HG02981 (cell line): ENCODE measurements around the gene ID3.

Source experiments
- ATAC-seq: cut with Tn5 transposase; IDR thresholded peaks from one replicate; pipeline ENCODE4 v1.9.1; 2021; ENCODE audit warnings: mild to moderate bottlenecking, moderate library complexity; ENCODE audit not compliant: unreplicated experiment

The ID3 gene

GRCh38 chr1:23528250-23528978, 30.9 kb downstream of the ID3 start:
- peak; percentile 32 for ATAC-seq

GRCh38 chr1:23527900-23528249, 31.4 kb downstream of the ID3 start:
- no peak for ATAC-seq

GRCh38 chr1:23527366-23527765, 31.9 kb downstream of the ID3 start:
- ATAC-seq, result no peak

GRCh38 chr1:23526329-23527041, 32.8 kb downstream of the ID3 start:
- ATAC-seq, result no peak

DNA sequence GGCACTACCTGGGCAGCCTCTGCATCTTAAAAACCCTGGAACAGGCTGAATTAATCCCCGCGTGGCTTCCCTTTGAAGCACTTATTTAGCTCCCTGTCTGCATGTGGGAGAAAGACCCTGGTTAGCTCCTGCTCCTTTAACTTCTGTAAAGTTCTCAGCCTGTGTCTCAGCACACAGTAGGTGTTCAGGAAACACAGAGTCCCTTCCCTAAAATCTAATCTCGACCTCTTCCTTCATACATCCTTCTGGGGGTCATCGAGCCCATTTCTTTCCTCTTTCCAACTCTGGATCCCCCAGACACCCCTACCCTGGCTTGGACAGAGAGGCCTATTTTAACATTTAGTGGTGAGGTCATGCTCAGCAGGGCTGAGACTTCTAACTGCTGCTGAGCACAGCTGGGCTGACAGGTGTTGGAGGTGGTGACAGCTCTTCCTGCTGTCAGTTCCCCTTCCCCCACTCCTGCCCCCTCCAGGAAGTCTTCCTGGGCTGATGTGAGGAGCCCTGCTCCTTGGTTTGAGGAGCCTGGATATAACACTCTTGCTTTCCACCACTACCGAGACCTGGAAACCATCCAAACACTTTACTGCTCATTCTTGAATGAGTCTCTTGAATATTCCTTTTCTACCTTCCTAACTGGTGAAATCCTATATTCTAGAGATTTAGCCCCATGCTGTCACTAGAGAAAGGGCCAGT, 33.6 kb downstream of the ID3 start:
- ATAC-seq, result peak; percentile 39

- no peak for ATAC-seq
Measured at GRCh38 chr1:23524716-23525401, 34.4 kb downstream of the ID3 start.

DNA sequence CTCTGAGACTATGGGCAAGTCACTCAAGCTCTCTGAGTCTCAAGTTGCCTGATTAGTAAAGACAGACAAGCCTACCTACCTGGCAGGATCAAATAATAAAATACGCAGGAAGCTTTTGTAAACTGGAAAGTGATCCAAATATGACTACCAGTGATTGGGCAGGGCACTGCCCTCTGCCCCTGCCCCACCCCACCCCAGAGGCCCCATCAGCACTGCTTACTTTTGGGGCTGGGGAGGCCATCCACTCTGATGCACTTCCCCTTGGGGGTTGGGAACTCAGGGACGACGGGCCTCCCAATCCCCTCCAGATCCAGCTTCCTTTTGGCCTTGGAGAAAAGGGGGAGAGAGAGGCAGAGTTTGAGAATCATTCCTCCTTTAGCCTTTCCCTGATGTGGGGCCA, 35.1 kb downstream of the ID3 start:
- ATAC-seq, result no peak

GRCh38 chr1:23522244-23522982, 36.9 kb downstream of the ID3 start:
- ATAC-seq, result no peak

GRCh38 chr1:23521588-23521987, 37.7 kb downstream of the ID3 start:
- ATAC-seq, result no peak

- ATAC-seq, result no peak
Measured at GRCh38 chr1:23517581-23517980, 41.7 kb downstream of the ID3 start.

- no peak for ATAC-seq
Measured at GRCh38 chr1:23515905-23516304, 43.4 kb downstream of the ID3 start.

GRCh38 chr1:23514111-23514679, 45.1 kb downstream of the ID3 start:
- ATAC-seq, result no peak

- ATAC-seq, result no peak
Measured at GRCh38 chr1:23509896-23510295, 49.4 kb downstream of the ID3 start.
